HepG2 (cell line): ENCODE measurements around the gene RSL1D1. TPM values are rescaled to one million over a fixed set of nuclear protein-coding genes. Genes with fewer than 3 reads are reported as not detected.

Source experiments
- ATAD3A ChIP-seq: sonication (generic); formaldehyde crosslinking; IDR thresholded peaks from 2 replicates; pipeline ENCODE4 v1.4.0; 2020; ENCODE audit warnings: missing genetic modification reagents
- EP300 ChIP-seq, 3 experiments: sonication (generic) in 1 of 3; formaldehyde crosslinking in 1 of 3; IDR thresholded peaks; 2 replicates each; pipeline versions ENCODE4 v1.5.1 to v1.6.1; 2011 to 2020; ENCODE audit warnings: low read depth in 2 of 3, low read length in 2 of 3, borderline replicate concordance in 1 of 3, improper control_type of control experiment in 1 of 3, mild to moderate bottlenecking in 1 of 3, missing genetic modification reagents in 1 of 3, moderate library complexity in 1 of 3
- ETV5 ChIP-seq: IDR thresholded peaks from 2 replicates; pipeline ENCODE4 v1.6.1; 2018; ENCODE audit warnings: missing biosample characterization, missing genetic modification reagents, inconsistent platforms, borderline replicate concordance
- IKZF5 ChIP-seq: IDR thresholded peaks from 2 replicates; pipeline ENCODE4 v1.6.1; 2018; ENCODE audit warnings: missing genetic modification reagents, mild to moderate bottlenecking, missing compliant biosample characterization
- MEIS2 ChIP-seq: sonication (generic); formaldehyde crosslinking; IDR thresholded peaks from 2 replicates; pipeline ENCODE4 v1.9.0; 2021; ENCODE audit warnings: mild to moderate bottlenecking, missing genetic modification reagents
- MYC ChIP-seq: sonication (generic); formaldehyde crosslinking; IDR thresholded peaks from 2 replicates; pipeline ENCODE4 v1.9.0; 2021; ENCODE audit warnings: missing genetic modification reagents, borderline replicate concordance
- POLR2G ChIP-seq: fragments of 200-400 bp; formaldehyde crosslinking; IDR thresholded peaks from 2 replicates; pipeline ENCODE4 v1.6.1; 2018; ENCODE audit warnings: mild to moderate bottlenecking, low read depth, low read length, moderate library complexity
- SNAPC4 ChIP-seq: sonication (generic); formaldehyde crosslinking; IDR thresholded peaks from 2 replicates; pipeline ENCODE4 v1.4.0; 2020; ENCODE audit warnings: mild to moderate bottlenecking, missing genetic modification reagents
- SP1 ChIP-seq, 2 experiments: fragments of 450-650 bp in 1 of 2; sonication (generic) in 1 of 2; formaldehyde crosslinking in 1 of 2; IDR thresholded peaks; 2 replicates each; pipeline versions ENCODE4 v1.4.0 to v1.6.1; 2016 to 2020; ENCODE audit warnings: missing genetic modification reagents in 1 of 2
- TBX3 ChIP-seq: fragments of 450-650 bp; IDR thresholded peaks from 2 replicates; pipeline ENCODE4 v1.6.1; 2017; ENCODE audit warnings: antibody characterized with exemption, mild to moderate bottlenecking, inconsistent platforms, borderline replicate concordance
- ZNF142 ChIP-seq: sonication (generic); formaldehyde crosslinking; IDR thresholded peaks from 2 replicates; pipeline ENCODE4 v1.4.0; 2020; ENCODE audit warnings: missing genetic modification reagents
- polyA plus RNA-seq, 8 experiments: library from polyadenylated mRNA; depleted of rRNA in 3 of 8; stranded (reverse) in 7 of 8; unstranded in 1 of 8; fragments of >200 nt; fragmentation: Illumina TruSeq in 4 of 8; extraction: Trizol in 4 of 8; gene quantifications; 2 replicates each; pipeline versions ENCODE4 v1.2.1 to v1.2.3, GENCODE V29; 2011 to 2016; ENCODE audit warnings: low read depth in 4 of 8, missing spikeins in 1 of 8, mixed read lengths in 1 of 8; ENCODE audit not compliant: insufficient read depth in 1 of 8
- total RNA-seq, 5 experiments: library from RNA; depleted of rRNA; stranded (reverse); fragments of >200 nt; fragmentation: Illumina TruSeq; extraction: Trizol; gene quantifications; 2 replicates each; pipeline ENCODE4 v1.2.3, GENCODE V29; 2016; ENCODE audit warnings: low read depth in 1 of 5

RSL1D1 gene
- total and polyA plus RNA-seq, 2 of the 13 experiments (the other 11 are each of a cell fraction or from before 2014, with no cell fraction given), result 187 to 343 TPM

- TF ChIP-seq ZNF142 (CRISPR knock-in tag) (peak; percentile 43; the same call in 1 of the 2 replicates), MYC (CRISPR knock-in tag) (no peak), EP300 (IDR thresholded peaks at IDR 0.05; ENCODE audit: low read depth in 2 of 2, low read length in 2 of 2) (no peak), EP300 (CRISPR knock-in tag; IDR thresholded peaks at IDR 0.05; ENCODE audit: borderline replicate concordance) (no peak; the same call in 1 of the 2 replicates), MEIS2 (CRISPR knock-in tag) (peak; percentile 90), POLR2G (peak; percentile 68; the same call in 1 of the 2 replicates), IKZF5 (CRISPR knock-in tag) (peak; percentile 72), ETV5 (CRISPR knock-in tag) (peak; percentile 87), ATAD3A (no peak), SNAPC4 (CRISPR knock-in tag) (no peak), SP1 (IDR thresholded peaks at IDR 0.05) (no peak), SP1 (CRISPR knock-in tag; IDR thresholded peaks at IDR 0.05) (no peak), TBX3 (no peak)
Measured at GRCh38 chr16:11796227-11797165, 54.8 kb downstream of the RSL1D1 start (continued).
